Smooth muscle cell of the brain vasculature (primary cell): ENCODE data around the gene SGMS1.

Experiments used
- DNase-seq: peaks from one replicate; pipeline ENCODE4 v3.0.0-alpha.2; 2012; ENCODE audit warnings: low read depth, low spot score

SGMS1 gene

GRCh38 chr10:50400694-50401093 is 223.1 kb downstream of the SGMS1 start:
- no peak for DNase-seq

GRCh38 chr10:50398823-50399222 is 224.9 kb downstream of the SGMS1 start:
- no peak for DNase-seq

- DNase-seq = no peak
Measured at GRCh38 chr10:50398381-50398780, 225.4 kb downstream of the SGMS1 start.

DNA sequence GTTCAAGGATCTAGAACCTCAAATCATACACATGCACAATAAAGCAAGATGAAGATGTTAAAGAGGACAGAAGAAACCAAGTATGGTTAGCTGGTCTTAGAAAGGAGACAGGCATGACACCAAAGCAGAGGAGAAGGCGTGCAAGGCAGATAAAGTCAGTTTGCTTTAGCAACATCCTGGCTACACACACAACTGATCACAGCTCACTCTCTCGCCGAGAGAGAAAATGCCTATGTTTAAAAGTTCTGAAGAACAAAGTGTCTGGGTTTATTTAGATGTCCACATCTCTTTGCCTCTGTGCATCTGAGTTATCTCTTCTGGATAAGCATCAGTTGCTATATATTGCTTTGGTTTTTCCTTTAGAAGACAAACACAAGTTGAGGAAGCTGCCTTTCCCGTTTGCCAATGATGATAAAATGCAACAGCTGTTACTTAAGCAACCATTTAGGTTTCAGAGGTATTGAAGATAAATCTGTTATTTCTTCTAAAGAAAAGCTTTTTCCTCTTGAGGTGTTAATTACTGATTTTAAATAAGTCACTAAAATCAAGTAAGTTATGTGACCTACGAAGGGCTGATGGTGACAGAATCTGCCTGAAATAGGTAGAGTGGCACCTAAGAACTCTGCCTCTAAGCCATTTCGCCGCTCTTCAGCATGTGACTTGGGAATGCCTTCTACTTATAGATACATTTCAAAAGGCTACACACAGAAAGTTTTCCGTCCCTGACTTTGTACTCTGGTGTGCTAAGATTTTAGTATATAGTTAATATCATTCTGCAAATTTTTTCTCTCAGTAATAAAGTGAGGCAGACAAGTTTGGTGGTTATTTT is 226.2 kb downstream of the SGMS1 start:
- DNase-seq = no peak

GRCh38 chr10:50396491-50397311 is 227.1 kb downstream of the SGMS1 start:
- DNase-seq = no peak

DNA sequence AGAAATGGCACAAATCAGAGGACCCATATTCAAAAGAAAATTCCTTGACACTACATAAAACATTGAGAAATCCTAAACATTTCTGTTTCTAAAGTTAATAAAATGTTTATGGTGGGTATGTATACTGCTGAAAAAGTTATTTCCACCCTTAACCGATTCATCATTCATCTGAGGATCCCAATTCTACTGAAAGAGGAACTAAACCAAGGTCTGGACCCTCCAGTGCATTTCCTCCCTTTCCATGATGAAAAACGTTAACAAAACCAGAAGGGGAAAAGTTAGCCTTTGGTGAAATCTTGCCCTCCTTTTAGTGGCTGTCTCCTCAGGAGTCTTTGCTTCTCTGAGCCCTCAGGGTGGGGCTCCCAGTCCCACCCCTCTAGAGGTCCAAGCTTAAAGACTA is 227.9 kb downstream of the SGMS1 start:
- DNase-seq = no peak

DNA sequence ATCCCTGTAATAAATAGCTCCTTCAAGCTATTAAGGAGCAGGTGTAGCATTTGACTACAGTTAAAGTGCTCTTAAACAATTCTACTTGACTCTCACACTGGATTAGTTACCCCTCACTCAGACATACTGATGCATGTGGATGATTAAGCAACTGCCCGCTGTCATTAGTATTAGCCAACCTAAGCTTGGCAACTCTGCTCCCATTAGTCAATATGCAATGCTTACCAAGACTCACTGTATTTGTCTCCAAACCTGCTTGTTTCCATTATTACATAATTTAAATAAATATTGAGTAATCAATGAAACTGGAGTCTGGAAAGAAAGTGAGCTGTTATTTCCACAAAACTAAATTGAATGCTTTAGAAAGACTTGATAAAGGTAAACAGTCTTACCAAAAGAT is 228.5 kb downstream of the SGMS1 start:
- DNase-seq = no peak

DNA sequence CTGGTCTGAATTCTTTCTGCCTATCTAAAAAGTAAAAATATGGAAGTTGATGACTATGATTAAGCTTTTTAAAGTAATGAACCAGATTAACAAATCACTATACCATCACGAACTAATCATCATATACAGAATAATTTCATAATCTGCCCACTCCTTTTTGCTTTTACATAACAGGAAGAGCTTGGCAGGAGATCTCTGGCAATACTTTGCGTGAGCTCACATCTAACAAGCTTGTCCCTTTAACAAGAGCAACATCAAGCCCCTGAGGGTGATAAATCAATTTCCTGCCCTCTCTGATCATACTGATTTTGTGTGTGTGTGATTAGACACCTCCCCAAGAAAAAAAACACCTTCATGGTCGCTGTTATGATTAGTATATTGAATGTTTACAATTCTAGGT is 228.9 kb downstream of the SGMS1 start:
- no peak for DNase-seq

- DNase-seq = no peak
Measured at GRCh38 chr10:50393784-50394467, 229.8 kb downstream of the SGMS1 start.

- no peak for DNase-seq
Measured at GRCh38 chr10:50392966-50393718, 230.6 kb downstream of the SGMS1 start.

DNA sequence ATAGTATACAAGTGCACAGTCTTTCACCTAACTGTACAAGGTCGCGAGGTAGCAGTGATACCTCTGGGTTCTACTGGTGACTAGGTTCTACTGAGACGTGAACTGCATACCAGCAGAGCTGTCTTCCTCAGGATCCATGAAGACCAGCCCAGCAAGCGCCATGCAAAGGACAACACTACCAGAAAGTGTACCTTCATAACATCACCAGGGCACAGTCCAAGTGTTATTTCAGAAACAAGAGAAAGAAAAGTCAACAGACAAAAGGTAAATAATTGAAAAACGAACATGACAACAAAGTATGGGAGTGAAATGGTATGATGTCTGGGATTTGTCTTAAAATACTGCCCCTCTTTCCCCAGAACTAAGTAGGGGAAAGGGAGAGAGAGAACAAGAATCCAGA is 231.3 kb downstream of the SGMS1 start:
- no peak for DNase-seq

GRCh38 chr10:50390302-50390701 is 233.5 kb downstream of the SGMS1 start:
- DNase-seq = no peak

GRCh38 chr10:50388181-50388580 is 235.6 kb downstream of the SGMS1 start:
- DNase-seq = no peak

GRCh38 chr10:50387732-50388073 is 236.1 kb downstream of the SGMS1 start:
- no peak for DNase-seq

- DNase-seq = no peak
Measured at GRCh38 chr10:50387007-50387731, 236.6 kb downstream of the SGMS1 start.

DNA sequence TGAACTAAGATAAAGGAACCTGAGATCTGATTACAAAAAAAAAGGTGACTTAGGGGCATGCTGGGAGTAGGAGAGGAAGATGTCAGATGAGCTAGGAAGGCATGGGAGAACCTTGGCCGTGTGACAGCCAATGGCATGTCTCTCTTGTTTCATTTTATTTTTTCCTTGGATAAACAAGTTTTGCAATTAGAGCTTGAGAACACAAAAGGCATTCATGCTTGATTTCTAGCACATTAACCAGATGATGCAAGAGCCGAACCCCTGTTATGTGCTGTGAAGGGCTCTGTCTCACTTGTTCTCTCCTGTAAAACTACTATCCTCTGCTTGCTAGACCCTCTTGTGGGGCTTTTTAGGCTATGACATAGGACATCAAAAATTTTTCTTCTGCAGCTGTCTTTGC is 238.1 kb downstream of the SGMS1 start:
- DNase-seq = no peak

DNA sequence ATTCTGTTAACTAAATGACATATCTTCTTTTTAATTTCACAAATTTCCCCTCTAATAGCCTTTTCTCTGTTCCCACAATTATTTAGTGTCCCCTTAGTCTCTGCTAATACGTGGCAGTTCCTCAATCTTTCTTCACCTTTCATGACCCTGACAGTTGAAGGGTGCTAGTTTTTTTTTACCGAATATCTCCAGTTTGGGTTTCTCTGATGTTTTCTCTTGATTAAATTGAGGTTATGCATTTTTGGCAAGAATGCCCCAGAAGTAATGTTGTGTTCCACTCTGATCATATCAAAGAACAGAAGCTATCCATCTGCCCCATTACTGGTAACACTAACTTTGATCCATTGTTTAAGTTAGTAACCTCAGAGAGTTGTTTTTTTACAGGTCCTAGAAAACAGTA is 238.9 kb downstream of the SGMS1 start:
- DNase-seq = no peak

DNA sequence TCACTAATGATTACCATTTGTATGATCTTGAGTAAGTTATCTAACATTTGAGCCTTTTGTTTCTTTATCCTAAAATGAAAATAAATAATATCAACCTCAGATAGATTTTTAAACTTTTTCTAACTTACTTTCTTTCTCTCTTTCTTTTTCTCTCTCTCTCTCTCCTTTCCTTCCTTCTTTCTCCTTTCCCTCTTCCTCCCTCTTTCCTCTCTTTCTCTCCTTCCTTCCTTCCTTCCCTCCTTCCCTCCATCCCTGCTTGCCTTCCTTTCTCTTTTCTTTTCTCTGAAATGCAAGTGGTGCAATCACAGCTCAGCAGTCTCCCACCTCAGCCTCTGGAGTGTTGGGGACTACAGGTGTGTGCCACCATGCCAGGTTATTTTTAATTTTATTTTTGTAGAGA is 239.5 kb downstream of the SGMS1 start:
- no peak for DNase-seq

DNA sequence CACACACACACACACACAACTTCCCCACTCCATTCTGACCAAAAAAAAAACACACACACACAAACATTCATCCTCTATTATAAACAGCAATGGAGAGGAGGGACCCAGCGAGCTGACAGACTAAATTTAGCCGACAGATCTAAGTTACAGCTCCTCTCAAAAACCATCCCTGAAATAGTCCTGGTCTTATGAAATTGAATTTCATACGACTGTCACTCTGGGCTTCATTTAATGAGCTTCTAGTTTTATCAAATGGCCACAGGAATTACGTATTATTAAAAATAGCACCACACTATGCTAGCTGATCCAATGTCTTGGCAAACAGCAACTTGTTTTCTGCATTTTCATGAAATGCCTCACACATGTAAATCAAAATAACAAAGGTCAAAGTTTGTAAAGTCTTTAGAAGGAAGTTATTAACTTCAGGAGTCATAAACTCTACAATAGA is 241.2 kb downstream of the SGMS1 start:
- no peak for DNase-seq

- DNase-seq = no peak
Measured at GRCh38 chr10:50381642-50382041, 242.1 kb downstream of the SGMS1 start.

- no peak for DNase-seq
Measured at GRCh38 chr10:50379616-50380015, 244.1 kb downstream of the SGMS1 start.
